HG03045 (cell line): ENCODE data around the gene PLSCR4.

Source experiments
- ATAC-seq: cut with Tn5 transposase; IDR thresholded peaks from one replicate; pipeline ENCODE4 v1.9.1; 2021; ENCODE audit warnings: mild to moderate bottlenecking, moderate library complexity; ENCODE audit not compliant: unreplicated experiment

PLSCR4 gene

DNA sequence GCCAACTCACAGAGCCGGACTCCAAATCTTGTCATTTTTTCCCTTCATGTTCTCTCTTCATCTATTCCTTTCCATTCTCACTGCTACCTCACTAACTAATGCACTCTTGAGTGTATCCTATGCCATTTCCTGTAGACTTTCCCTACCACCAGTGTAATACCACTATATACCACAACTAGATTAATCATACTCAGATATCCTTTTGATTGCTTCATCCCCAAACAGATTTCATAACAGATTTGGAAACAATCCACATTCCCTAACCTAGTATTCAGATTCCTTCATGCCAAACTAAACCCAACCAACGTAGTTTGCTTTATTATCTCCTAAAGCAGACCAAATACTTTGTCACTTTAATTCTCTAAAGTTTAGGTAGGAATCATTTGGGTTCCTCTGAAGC is 87.3 kb downstream of the PLSCR4 start:
- ATAC-seq: no peak

DNA sequence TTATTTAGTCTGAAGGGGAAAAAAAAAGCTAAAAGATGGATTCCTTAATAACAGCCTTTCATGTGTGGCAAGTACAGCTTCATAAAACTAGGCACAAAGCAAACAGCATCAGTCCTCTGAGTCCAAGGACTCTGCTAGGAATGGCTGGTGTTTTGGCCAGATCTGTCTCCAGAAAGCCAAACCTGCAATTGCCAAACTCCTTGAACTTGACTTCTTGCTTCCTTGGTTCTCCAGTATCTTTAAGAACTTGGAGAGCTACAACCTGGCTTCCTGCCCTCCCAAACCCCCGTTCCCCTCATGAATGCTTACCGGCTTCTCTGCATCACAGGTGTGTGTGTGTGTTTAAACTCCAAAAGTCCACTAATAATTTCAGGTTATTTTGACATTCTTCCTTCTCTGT is 88.3 kb downstream of the PLSCR4 start:
- no peak for ATAC-seq

DNA sequence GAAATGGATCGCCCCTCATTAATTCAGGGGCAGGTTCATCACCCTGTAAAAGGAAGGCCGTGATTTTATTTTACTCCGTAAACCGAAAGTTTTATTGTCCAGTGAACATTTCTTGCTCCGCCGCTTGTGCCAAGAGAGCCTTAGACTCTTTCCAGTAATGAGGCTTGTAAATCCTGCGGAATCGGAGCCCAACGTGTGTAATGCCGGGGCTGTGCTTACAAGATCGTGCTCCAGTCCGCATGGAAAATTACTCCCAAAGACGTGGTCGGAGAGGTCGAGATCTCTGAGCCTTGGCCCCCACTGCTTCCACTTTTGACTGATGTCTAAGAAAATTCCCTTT is 89.3 kb downstream of the PLSCR4 start:
- ATAC-seq: no peak

DNA sequence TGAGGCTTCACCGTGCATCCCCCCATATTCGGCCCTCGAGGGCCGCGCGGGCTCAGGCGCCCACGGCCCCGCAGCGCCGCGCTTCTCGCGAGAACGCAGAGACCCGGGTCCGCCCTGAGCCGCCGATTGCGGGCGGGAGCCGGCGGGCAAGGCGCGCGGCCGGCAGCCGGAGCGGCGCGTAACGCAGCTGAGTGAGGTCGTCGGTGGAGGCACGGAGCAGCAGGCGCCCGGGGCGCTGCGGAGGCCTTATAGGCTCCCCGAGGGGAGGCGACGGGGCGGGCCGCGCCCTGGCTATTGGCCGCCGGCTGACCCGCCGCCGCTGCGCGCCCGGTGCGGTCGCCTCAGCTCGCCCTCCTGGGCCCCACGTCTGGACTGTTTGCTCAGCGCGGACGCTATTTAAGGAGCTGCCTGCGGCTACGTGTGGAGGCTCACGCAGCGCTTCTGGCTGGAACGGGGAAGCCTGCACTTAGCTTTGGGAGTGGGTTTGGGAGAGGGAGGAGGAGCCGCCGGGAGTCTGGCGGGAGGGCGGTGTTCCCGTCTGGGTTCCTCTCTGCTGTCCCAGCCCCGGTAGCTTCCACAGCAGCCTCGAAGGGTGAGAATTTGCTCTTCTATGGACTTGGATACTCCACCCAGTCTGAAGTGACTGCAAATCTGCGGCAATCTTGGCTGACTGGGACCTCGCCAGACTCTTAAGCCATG is 89.8 kb downstream of the PLSCR4 start, which contains the start of gene PLOD2:
TSS of gene PLOD2 (minus strand) at position 221 of the 699 bp plus-strand sequence. CDS start at position 26, 195 bp downstream.
- ATAC-seq: peak; percentile 47

DNA sequence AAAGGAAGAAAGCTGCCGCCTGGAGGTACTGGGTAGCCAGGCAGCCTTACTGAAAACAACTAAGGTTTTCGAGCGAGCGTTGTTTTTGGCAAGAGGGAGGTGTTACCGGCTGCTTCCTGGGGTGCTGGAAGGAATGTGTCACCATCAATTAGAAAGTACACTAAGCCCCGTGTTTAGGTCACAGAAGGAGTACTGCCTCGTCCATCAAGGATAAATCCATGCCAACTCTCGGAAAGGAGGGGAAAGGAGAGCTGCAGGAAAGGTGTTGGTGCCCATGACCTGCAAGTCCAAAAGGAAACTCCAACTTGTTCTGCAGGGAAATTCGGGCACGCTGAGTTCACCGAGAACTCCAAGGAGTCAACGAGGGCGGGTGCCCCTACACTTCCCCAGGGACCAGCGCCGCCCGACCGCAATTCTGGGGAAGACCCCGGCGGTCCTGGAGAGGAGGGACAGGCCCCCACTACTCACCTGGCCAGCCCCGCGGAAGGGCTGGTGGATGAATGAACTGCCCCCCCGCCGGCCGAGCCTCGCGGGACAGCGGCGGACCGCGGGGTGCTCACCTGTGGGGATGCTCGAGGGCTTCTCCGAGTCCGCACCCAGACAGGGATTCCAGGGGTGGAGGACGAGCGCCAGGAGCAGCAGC is 90.5 kb downstream of the PLSCR4 start:
- ATAC-seq: peak; percentile 31

DNA sequence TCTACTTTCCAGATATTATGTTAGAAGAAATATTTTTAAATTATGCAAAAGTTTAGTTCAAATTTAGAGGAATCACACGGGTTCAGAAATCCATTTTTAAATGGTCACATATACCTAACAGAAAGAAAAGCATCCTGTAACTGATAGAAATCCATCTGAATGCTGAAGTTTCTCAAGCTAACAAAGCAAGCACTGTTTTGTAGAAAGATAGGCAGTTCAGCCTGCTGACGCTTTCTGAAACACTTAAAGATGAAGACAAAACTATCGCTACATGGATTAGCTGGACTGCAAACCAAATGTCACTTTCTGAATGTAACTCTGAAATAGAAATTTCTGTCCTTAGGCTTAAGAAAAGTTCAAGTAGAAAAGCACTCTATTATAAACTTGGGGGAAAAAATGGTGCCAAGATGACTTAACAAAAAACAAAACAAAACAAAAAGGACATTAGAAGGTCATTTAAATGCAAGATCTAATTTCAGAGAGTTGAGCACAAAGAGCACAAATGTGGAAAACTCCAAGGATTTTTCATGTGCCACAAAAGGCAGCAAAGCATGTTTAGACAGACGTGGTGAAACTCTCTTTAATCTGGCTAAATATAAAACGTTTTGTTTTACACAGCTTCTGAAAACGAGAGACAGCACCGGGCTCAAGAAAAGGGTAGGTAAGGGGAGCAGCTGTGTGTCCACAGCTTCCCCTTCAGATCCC is 91.1 kb downstream of the PLSCR4 start:
- ATAC-seq: no peak

DNA sequence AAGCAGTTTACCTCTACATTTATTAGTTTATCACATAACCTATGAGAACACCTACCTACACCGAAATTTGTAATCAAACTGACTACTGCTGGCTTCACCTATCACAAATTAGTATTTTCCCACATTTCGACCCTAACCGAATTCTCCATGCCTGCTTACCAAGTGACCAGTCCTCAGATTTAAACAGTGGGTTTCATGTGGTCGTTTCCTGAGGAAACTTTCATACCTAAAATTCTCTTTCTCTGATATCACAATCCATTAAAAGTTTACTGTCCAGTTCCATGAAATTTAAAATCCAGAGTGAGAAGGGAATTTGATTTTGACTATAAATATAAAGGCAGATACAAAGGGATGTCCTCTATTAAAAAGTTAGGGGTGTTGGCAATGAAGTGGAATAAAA is 91.9 kb downstream of the PLSCR4 start:
- ATAC-seq: no peak

DNA sequence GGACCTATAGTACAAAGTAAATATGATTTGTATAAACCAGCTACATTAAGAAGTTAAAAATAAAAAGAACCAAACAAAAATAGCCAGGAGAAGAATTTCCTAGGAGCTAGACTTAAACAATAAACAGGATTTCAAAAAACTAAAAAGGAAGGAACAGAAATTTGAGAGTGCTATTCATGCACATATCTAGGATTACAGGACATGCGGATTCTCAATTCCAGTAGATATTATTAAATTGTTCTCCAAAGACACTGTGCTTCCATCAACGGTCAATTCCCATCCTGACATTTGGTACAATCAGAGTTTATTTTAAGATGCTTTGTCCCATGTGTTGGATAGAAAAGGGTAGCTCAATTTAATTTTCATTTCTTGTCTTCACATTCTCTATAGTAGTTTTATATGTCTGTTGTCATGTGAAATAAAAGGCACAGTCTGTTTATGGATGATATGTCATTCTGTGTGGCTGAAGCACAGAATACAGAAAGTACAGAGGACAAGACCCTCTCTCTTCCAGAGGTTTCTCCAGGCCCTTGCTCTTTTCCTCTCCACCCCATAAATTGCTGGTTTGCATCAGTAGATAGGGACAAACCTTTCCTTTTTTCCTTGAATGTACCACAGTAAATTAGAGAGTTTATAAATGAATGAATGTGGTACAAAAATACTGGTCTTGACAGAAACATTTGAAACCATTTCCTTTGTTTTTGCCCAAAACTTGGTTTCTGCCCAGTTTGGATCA is 93.4 kb downstream of the PLSCR4 start:
- no peak for ATAC-seq

DNA sequence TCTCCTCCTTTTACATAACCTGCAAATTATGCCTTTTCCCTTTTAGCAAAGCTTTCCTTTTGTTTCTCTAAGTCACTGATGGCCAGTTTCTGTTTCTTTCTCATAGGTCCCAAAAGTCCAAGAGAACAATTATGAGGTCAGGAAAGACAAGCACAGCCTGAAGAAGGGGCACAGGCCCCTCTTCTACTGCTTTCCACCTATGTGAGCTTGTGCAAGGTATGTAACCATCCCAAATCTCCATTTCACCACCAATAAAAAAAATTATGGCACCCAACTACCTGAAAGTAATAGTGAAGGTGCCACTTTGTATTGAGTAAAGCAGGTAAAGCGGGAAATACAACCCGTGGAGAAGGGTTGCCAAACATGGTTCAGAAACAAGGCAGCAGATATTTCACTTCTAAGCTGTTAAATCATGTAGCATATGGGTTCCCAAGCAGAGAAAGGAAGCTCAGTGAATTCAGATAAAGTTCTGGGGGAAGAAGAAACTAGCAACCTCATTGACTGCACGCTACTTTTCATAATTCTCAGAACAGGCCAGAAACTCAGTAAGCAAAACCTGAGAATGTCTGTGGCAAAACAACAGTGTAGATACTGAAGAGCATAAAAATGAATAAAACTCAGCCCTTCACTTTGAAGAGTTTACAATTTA is 94.1 kb downstream of the PLSCR4 start:
- no peak for ATAC-seq

DNA sequence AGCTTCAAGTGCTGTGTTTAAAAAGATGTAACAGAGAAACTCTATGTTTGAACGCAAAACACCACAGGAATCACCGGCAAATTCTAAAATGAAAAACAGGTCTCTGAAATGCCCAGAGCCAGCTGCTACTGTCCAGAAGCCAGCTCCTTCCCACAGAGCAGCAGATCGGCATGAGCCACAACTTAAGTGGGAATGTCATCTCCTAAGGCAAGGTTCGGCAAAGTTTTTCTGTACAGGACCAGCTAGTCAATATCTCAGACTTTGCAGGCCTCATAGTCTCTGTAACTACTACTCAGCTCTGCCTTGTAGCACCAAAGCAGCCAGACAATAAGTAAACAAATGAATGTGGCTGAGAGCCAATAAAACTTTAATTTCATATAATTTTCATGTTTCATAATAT is 94.8 kb downstream of the PLSCR4 start:
- ATAC-seq: no peak

DNA sequence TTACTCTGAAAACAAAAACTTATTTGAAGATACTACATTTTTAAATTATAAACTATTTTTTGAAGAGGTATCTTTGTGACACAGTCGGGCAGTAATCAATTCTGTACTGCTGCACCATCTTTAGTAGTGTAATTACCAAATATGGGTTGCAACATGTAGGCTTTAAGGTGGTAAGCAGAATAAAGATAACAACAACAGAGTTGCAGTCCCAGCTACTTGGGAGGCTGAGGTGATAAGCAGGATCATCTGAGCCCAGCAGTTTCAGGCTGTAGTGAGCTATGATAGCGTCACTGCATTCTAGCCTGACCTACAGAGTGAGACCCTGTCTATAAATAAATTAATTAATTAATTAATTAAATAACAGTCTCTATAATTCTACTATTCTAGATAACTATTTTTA is 95.9 kb downstream of the PLSCR4 start:
- no peak for ATAC-seq

DNA sequence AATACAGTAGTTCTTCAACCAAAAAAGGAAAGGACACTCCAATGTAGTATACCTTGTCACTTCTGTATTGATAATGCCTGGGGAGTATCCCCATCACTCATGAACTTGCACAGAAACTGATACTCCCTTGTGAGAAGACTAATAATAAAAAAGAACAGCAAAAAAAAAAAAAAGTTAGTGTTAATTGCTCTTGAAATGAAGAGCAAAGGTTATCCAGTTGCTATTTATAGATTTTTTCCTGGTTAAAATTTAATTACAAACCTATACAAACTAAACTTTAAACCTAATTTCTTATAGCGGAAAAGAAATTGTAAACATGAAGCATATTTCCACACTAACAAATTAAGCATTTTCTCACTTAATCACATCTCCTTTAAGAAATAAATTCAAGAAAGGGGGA is 96.6 kb downstream of the PLSCR4 start:
- ATAC-seq: no peak

DNA sequence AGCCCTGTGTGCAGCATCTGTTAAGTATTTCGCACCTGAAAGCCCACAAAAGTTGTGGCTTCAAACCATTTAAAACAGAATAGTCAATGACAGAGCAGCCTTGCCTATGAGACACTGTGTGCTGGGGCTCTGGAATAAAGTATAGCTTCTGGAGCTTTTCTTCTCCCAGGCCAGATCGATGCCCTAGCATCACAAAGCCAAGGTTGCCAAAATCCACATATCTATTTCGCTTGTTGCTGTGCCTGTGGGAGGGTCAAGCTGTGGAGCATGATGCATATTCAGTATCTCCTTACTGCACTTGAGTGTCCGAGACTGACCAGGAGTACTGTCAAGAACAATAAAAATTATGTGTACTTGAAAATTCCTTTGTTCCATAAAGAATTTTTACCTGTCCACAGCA is 97.5 kb downstream of the PLSCR4 start:
- ATAC-seq: no peak

DNA sequence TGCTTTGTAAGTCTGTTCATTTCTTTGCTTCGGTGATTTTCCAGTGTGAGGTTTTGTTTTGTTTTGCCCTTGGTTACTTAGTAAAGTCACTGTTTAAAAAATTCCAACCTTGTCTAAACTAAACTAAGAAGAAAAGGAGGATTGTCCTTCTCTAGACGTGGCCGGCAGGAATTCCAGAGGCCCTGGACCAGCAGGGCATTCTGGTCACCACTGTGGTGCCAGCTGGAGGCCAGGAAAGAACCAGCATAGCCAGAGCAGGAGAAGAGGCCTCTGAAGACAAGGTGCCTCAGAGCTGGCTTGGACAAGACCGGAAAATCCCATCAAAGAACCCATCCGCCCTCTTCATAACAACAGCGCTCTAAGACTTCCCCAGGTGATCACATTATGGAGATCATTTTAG is 98.1 kb downstream of the PLSCR4 start:
- no peak for ATAC-seq

DNA sequence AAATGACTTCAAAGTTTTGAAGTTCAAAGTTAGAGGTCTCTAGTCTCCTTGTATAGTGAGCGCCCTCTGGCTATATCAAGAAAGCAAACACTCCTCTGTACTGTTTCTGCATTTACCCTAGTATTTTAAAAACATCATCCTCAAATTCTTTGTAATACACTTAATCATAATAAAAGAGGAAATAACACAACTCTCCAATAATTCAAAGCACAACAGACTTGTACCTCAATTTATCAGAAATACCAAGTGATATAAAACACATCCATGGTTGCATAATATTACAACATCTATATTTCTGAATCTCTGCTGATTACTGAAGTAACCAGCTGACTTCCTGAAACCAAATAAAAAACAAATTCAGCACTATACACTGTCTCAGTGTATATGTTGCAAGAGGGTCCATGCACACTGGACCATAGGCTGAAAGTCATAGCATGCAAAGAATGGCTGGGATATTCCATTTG is 102.4 kb downstream of the PLSCR4 start:
- no peak for ATAC-seq

DNA sequence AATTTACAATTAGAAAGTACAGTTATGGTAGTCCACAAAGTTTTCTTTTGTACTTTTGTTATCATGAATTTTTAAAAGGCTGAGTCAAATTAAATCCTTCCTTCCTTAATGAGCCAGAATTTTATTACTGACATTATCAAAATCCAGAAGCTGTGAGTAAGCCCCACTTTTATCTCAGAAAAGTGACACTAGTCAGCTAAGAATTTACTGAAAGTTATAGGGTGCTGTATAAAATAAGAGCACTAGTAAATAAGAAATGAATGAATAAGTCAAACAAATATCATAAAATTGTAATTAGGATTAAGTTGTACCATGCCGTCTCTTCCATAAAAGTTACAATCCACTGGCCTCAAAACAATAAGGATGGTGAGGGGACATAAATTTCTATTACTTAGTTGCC is 105.3 kb downstream of the PLSCR4 start:
- ATAC-seq: no peak

DNA sequence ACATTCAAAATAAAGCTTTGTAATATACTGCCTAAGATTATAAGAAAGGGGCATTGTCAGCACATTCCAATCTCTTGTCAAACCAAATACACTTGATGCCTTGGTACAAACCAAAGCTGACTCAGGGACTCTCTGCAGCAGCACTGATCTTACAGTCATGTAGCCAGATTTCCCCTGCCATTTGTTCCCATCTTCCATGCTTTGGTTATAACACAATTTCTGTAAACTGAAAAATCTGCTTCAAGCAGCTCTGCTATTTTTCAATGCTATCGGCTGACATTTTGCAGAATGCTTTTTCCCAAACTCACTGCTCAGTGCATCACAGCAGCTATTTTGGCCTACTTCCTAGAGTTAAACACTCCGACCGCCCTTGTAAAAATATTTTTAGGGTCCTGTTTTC is 108.1 kb downstream of the PLSCR4 start:
- ATAC-seq: no peak
